HG03064 (cell line): ENCODE data around the gene RTCA.
"Not testable (repeated sequence)": the region's sequence is repeated elsewhere in the genome, so short reads cannot be mapped to it uniquely, and the experiment has no call there.

Experiments
- ATAC-seq: cut with Tn5 transposase; IDR thresholded peaks from one replicate; pipeline ENCODE4 v1.9.1; 2021; ENCODE audit warnings: low read depth; ENCODE audit not compliant: unreplicated experiment

Gene RTCA

DNA sequence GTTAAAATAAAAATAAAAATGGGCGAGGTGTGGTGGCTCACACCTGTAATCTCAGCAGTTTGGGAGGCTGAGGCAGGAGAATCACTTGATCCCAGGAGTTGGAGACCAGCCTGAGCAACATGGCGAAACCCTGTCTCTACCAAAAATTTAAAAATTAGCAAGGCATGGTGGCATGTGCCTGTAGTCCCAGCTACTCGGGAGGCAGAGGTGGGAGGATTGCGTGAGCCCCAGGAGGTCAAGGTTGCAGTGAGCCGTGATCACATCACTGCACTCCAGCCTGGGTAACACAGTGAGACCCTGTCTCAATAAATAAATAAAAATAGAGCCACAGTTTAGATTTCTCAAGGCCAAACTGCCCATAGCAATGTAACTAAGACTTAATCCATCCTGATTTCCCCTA lies 9.7 kb upstream of the RTCA start:
- not testable (repeated sequence) for ATAC-seq

DNA sequence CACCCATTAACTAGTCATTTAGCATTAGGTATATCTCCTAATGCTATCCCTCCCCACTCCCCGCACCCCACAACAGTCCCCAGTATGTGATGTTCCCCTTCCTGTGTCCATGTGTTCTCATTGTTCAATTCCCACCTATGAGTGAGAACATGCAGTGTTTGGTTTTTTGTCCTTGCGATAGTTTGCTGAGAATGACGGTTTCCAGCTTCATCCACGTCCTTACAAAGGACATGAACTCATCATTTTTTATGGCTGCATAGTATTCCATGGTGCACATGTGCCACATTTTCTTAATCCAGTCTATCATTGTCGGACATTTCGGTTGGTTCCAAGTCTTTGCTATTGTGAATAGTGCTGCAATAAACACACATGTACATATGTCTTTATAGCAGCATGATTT lies 7.6 kb upstream of the RTCA start:
- ATAC-seq, result not testable (repeated sequence)

GRCh38 chr1:100261686-100262085 lies 4.3 kb upstream of the RTCA start:
- no peak for ATAC-seq

GRCh38 chr1:100264081-100264480 lies 1.9 kb upstream of the RTCA start:
- ATAC-seq, result not testable (repeated sequence)

DNA sequence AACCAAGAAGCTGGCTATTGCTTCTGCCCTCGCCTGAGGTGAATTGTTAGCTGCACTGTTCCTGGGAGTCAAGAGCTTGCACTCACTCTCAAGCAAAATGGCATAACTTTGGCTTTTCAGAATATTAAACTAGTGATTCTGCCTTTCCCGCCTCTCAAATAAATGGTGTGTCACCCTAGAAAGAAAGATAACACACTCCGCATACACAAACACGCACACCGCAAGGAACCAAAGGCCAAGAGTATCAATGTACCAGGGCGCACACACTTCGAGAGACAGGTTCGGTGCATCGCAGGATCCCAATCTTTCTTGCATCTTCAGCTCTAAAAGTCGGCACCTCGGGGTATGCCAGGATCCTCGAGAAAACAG lies 470 bp upstream of the RTCA start:
- ATAC-seq, result peak; percentile 18

GRCh38 chr1:100266741-100267140 lies 725 bp downstream of the RTCA start:
- ATAC-seq, result peak; percentile 32

DNA sequence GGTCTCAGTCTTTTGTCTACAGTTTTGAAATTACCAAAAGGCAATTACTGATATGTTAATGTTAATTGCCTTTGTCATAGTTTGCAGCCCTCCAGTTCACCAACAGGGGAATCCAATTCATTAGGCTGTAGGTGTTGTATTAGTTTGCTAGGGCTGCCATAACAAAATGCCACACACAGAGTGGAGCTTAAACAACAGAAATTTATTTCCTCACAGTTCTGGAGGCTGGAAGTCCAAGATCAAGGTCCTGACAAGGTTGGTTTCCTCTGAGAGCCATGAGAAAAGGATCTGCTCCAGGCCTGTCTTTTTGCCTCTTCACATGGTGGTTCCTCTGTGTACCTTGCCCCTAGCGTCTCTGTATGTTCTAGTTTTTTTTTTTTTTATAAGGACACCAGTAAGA lies 1.3 kb downstream of the RTCA start:
- no peak for ATAC-seq

- ATAC-seq, result no peak
These were observed 2.2 kb downstream of the RTCA start for GRCh38 chr1:100268202-100268601.

- no peak for ATAC-seq
These were observed 11.8 kb downstream of the RTCA start for GRCh38 chr1:100277866-100278265.

- ATAC-seq, result no peak
These were observed 13.4 kb downstream of the RTCA start for GRCh38 chr1:100279358-100279923.

GRCh38 chr1:100279954-100280682 lies 14.1 kb downstream of the RTCA start:
- ATAC-seq, result no peak

DNA sequence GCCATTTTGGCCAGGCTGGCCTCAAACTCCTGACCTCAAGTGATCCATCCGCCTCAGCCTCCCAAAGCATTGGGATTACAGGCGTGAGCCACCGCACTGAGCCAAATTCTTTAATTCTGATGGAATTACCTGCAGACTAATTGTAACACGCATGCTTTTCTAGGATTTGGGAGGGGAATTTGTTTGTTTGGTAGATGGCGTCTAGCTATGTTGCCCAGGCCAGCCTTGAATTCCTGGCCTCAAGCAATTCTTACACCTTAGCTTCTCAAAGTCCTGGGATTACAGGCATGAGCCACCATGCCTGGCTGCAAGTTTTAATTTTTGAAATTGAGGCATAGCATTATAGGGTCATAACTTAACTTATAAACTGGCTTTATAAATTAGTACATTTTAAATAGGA lies 18.6 kb downstream of the RTCA start:
- no peak for ATAC-seq

DNA sequence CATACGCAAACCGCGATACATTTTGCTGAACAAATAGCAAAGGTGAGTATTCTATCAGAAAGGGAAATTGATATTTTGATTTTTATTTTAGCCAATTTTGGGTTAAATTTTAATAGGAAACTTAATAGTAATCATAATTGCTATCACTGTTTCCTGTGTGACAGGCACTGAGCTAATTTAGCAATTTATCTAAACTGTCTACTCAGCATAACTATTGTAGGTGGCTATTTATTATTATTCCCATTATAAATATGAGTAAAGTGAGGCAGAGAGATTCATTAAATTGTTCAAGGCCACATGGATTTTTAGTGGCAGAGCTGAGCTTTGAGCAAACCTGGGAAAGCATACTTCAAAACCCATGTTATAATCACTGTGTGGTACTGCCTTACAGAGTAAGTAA lies 21.1 kb downstream of the RTCA start:
- ATAC-seq, result no peak

GRCh38 chr1:100290291-100290690 lies 24.3 kb downstream of the RTCA start:
- no peak for ATAC-seq

DNA sequence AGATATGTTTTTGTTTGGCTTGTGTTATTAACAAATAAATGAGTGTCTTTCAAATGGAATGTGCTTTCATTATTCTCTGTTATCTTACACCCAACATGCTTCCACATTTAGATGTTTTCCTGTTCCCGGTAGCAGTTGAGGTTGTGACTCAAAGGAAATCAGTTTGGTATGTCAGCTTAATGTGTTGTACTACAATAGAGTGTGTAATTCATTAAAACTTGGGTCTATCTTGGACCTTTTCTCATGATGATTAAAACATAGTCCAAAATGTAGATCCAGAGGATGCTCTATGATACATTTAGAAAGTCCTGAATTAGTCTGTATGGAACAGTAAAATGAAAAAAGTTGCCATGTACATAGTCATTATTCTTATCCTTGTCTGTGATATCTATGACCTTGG lies 26.7 kb downstream of the RTCA start:
- no peak for ATAC-seq

DNA sequence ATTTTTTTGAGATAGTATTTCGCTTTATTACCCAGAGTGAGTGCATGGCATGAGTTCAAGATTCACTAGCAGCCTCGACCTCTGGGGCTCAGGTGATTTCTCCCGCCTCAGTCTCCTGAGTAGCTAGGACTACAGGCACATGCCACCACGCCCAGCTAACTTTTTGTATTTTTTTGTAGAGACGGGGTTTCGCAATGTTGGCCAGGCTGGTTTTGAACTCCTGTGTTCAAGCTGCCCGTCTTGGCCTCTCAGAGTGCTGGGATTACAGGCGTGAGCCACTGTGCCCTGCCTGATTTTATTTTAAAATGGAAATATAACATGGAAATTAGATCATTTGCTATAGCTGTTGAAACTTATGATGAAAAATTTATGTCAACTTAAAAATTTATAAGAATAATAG lies 30.1 kb downstream of the RTCA start:
- ATAC-seq, result no peak

DNA sequence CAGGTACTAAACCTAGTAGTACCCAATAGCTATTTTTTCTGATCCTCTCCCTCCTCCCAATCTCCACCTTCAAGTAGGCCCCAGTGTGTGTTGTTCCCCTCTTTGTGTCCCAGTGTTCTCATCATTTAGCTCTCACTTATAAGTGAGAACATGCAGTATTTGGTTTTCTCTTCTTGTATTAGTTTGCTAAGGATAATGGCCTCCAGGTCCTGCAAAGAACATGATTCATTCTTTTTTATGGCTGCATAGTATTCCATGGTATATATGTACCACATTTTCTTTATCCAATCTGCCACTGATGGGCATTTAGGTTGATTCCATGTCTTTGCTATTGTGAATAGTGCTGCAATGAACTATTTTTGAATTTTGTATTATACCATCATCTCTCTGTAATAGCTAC lies 31.0 kb downstream of the RTCA start:
- ATAC-seq, result not testable (repeated sequence)

DNA sequence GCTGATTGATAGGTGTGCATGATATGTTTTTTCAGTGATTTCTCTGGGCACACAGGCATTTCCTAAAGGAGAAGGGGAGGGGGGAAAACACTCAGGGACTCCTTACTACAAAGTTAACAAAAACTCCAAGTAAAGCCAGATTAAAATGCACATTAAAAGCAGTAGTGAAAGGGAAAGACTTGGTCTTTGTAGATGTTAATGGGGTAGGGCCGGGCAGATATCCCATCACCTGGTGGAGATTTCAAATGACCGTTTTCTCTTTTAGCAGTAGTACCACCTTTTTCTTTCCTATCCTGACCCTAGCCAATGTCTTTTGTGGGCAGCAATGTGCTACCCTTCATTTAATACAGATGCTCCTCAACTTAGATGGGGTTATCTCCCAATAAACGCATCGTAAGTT lies 32.5 kb downstream of the RTCA start:
- ATAC-seq, result no peak

DNA sequence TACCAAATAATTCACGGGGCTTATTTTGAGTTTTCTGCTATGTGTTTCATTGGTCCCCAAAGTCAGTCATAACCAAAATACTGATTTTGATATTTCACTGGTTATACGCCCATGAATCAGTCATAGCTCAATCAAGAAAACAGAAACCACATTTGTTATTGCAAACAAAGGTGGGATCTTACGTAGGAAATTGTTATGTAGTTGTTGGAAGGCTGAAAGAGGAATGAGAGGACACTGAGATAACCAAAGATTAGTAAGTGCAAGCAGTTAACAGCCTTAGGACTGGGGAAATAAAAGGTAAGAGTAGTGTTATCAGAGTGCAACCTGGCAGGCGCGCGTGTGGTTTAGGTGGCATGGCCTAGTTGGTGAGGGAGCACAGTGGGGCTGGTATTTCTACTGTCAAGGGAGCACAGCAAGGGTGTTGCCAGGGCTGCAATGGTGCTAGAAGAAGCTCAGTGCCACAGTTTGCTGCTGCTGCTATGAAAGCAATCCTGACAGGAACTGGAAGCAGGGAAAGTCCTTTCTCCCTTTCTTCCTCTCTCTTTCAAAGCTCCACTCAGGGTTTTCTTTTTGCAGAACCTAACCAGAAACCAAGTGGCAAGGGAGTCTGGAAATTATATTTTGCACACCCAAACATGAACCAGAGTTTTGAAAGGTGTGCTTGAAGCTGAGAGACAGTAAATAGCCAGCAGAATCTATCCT lies 33.7 kb downstream of the RTCA start:
- no peak for ATAC-seq

GRCh38 chr1:100300691-100301090 lies 34.7 kb downstream of the RTCA start:
- ATAC-seq, result no peak

DNA sequence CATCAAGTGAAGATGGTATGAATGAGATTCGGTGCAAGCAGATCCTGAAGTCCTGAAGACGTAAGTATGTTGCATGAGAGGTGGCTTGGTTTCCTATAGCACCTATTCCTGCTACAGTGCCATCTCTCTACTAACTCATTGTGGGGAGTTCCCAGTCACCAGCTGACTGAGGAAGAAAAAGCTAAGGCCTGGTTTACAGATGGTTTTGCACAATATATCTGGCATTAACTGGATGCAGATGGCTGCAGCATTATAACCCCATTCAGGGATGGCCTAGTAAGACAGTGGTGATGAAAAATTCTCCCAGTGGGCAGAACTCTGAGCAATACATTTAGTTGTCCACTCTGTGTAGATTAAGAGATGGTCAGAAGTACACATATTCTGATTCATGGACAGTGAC lies 36.7 kb downstream of the RTCA start:
- no peak for ATAC-seq

DNA sequence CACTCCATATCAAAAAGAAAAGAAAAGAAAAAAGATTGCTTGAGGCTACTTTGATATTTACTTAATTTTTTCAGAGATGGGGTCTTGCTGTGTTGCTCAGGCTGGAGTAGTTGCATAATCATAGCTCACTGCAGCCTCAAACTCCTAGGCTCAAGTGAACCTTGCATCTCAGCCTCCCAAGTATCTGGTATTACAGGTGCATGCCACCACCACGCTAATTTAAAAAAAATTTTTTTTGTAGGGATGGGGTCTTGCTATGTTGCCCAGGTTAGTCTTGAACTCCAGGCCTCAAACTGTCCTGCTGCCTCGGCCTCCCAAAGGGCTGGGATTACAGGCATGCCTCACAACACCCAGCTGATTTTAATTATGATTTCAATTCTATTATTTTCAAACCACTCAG lies 38.2 kb downstream of the RTCA start:
- ATAC-seq, result no peak
